Thyroid gland (tissue), 4 donors: ENCODE results near the gene SP8.

Source experiments
- POLR2A ChIP-seq, 2 donors: fragments of 450-650 bp; IDR thresholded peaks; one replicate each; pipeline ENCODE4 v1.6.1; 2017; ENCODE audit warnings: antibody characterized with exemption in 2 of 2, mild to moderate bottlenecking in 2 of 2, moderate library complexity in 1 of 2
- TF ChIP-seq, protein P1 (sequence below), 6 experiments: fragments of 200-600 bp in 3 of 6; fragments of 450-650 bp in 3 of 6; sonication (generic) in 3 of 6; IDR thresholded peaks; one replicate each; pipeline ENCODE4 v1.5.1; 2016 to 2019; ENCODE audit warnings: antibody characterized with exemption in 6 of 6, mild to moderate bottlenecking in 2 of 6, inconsistent platforms in 1 of 6, moderate library complexity in 1 of 6

GRCh38 chr7:20795361-20795760 lies 8.7 kb upstream of the SP8 start:
- TF ChIP-seq, protein P1, sequence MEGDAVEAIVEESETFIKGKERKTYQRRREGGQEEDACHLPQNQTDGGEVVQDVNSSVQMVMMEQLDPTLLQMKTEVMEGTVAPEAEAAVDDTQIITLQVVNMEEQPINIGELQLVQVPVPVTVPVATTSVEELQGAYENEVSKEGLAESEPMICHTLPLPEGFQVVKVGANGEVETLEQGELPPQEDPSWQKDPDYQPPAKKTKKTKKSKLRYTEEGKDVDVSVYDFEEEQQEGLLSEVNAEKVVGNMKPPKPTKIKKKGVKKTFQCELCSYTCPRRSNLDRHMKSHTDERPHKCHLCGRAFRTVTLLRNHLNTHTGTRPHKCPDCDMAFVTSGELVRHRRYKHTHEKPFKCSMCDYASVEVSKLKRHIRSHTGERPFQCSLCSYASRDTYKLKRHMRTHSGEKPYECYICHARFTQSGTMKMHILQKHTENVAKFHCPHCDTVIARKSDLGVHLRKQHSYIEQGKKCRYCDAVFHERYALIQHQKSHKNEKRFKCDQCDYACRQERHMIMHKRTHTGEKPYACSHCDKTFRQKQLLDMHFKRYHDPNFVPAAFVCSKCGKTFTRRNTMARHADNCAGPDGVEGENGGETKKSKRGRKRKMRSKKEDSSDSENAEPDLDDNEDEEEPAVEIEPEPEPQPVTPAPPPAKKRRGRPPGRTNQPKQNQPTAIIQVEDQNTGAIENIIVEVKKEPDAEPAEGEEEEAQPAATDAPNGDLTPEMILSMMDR (IDR thresholded peaks at IDR 0.05), result no peak
- no peak for TF ChIP-seq POLR2A (IDR thresholded peaks at IDR 0.05)
